Amniotic stem cell (primary cell): Measurements from ENCODE around the gene LMO2.

Experiments used
- DNase-seq: peaks from one replicate; lab custom pipeline; 2025; lab: John Stamatoyannopoulos, UW

The LMO2 gene

DNA sequence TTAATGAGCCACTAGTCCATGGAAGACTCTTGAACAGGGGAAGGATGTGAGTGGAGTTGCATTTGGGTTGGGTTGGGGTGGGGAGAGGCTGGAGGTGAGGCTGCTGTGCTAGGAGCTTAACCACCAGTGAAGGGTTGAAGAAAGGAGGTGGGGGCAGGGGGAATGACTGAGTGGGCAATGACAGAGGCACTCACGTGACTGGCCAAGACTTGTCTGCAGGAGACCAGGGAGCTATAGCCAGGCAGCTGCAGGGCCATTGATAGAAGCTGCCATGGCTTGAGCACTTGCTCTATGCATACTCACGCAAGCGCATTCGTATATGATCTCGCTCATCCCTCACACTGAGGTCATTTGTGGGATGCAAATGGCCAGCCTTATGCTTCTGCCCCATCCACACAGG is 4.0 kb downstream of the LMO2 start:
- no peak for DNase-seq

DNA sequence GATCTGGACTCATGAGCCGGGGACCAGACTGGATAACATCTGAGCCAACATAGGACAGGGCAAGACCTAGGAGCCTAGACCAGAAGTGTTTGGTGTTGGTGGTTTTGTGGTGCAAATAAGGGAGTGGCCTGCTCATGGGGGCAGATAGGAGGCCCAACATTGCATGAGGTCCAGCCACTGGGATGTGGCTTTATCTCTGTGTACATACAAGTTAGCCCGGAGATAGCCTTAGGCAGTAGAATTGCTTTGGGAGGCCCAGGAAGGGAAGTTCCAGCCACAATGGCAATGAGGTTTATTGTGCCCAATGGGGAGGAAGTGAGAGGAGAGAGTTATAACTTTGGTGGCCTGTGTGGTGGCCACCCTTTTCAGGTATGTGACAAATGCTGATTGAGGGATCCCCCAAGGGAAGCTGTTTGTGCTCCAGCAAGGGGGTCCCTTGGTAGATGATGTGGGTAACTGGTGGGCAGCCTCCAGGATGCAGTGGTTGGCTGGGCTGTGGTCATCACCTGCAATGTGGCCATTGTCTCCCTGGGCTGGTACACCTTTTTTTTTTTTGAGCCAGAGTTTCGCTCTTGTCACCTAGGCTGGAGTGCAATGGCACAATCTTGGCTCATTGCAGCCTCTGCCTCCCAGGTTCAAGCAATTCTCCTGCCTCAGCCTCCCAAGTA is 6.4 kb downstream of the LMO2 start:
- no peak for DNase-seq

DNA sequence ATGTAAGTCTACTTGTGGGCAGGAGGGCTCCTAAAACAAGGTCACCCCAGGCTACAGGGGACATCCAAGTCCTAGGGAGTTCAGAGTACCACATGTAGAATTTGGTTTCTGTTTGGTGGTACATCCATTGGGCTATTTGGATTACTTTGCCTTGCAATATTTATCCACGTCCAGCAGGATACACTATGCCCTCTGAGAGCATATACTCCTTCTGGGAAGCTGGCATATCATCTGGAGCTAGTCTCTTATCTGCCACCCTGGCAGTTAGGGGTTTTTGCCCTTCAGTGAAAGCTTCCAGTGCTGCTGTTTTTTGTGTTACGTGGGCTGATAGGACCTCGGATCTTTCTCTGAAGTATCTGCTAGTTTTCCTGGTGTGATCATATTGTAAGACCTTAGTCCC is 7.3 kb downstream of the LMO2 start:
- DNase-seq: no peak

DNA sequence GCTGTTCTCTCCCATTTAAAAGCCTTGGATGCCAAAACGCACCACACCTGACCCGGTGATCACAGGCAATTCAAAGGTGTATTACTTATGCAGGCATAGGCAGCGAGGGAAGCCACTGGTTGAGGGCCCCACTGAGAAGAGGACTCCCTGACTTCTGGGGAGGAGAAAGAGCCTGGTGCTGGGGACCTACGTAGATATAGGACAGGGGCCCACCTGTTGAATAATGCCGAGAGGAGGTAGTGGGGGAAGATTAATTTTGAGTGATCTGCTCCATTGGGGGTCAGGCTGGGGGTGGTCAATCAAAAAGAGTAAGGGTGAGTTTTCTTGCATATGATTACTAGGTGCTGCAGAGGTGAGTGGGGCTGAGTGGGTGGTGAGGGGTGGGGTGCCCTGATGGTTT is 7.8 kb downstream of the LMO2 start:
- DNase-seq: no peak

DNA sequence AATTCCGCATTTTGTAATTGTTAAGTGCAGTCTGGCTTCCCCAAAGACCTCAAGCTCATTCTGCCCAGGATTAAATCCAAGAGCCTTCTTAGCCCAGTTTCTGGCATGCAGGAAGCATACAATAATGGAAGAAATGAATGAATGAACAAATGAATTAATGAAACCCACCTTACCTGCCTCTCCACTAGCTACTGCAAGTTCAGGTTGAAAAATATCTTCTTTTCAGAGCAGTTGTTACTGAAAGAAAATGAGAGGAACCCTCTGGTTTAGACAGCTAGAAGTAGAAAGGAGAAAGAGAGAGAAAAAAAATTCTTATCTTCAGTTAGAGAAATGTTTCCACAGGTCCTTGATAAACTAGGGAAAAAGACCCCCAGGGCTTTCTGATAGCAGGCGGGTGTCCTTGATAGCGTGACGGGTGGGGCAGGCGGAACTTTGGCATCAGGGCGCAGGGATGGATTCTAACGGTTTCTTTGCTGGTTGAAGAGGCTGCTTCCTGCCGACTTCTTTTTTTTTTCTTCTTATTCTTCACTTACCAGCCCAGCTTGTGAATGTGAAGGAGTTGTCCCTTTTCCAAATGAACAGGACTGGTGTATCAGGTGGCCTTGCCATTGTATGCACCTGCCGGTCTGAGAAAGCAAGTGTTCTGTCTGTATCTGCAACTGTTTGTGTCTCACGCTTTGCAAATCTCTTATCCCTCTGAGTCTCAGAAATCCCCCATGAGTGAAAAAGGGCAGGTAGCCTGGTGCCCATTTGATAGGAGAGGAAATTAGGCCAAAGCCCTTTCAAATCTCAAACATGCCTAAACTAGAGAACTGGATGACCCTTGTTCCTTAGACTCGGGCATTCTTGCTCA is 10.0 kb downstream of the LMO2 start:
- DNase-seq: no peak

DNA sequence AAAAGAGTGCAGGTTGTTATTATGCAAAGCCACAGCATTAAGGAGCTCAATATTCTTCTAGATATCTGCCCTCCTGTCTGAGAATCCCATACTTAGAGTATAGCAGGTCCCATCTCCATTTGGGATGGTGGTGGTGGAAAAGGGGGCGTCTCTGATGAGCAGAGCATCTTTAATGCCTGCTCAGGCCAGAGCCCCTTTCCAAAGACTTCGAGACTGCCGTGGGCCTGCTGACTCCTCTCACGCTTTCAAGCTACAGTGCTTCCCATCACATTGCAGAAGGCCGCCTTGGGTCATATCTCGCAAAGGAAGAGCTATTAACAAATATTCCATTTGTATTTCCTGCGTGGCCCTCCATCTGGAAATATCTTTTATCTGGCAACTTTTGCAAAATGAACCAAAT is 10.9 kb downstream of the LMO2 start:
- DNase-seq: no peak

DNA sequence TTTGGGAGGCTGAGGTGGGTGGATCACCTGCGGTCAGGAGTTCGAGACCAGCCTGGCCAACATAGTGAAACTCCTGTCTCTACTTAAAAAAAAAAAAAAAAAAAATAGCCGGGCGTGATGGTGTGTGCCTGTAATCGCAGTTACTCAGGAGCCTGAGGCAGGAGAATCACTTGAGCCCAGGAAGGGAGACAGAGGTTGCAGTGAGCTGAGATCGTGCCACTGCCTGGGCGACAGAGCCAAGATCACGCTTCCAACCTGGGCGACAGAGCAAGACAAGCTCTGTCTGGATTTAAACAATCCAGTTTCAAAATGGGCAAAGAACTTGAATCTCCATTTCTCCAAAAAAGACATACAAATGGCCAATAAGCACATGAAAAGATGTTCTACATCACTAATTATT is 12.5 kb downstream of the LMO2 start:
- no peak for DNase-seq

DNA sequence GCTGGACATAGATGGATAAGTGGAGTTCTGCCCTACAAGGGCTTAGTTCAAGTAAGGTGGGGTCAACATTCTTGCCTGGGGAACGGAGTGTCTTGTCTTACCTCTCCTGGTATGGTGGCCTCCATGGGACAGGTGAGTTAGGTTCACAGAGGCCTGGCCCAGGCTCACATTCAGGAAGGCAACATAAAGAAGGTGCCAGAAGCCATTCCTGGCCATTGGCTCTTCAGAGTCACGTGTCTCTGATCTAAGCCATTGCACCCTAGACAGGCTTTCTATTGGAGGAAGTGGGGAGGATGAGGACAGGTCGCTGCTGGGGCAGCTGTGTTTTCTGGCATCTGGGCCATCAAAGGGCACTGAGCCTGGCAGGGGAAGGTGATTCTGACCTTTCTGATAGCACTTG is 14.8 kb downstream of the LMO2 start:
- no peak for DNase-seq

DNA sequence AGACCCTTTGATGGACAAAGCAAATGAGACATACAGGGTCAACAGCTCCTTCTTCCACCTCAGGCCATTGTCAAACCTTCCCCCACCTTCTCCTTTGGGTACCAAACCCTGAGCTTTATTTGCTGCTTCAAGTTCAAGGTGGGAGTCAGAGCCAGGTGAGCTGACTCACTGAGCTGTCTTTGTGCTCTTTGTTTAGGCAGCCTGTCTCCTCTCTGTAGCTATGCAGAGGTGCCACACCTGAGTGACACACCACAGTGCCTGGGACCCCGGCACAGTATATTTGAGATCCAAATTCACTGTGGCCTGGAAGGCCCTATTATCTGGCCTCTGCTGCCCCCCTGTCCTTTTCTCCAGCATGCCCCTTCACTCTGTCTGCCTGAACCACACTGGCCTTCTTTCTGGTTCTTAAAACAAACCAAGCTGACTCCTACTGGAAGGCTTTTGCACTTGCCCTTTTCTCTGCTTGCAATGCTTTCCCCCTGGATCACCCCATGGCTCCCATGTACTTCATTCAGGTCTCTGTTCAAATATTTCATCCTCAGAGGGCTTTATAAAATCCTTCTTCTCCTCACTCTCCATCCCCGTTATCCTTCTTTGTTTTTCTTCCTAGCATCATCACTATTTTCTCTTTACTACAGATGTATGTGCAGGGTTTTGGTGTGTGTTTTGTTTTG is 16.1 kb downstream of the LMO2 start:
- no peak for DNase-seq

DNA sequence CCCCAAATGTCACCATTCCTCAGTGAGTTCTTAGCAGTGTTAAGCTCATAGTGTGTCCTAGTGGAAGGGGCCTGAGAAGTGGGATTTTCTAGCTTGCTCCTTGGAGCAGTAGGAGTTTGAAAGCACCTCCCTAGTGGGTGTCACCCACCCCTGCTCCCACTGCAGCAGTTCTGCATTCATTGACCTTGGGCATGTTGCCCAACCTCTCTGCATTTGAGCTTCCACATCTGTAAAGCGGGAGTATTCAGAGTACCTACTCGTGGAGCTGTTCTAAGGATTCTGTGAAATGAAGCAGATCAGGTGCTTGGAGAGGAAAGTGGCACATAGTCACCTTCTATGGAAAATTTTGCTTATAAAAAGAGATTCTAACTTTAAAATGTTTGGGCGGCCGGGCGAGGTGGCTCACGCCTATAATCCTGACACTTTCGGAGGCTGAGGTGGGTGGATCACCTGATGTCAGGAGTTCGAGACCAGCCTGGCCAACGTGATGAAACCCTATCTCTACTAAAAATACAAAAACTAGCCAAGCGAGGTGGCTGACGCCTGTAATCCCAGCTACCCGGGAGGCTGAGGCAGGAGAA is 16.9 kb downstream of the LMO2 start:
- no peak for DNase-seq

DNA sequence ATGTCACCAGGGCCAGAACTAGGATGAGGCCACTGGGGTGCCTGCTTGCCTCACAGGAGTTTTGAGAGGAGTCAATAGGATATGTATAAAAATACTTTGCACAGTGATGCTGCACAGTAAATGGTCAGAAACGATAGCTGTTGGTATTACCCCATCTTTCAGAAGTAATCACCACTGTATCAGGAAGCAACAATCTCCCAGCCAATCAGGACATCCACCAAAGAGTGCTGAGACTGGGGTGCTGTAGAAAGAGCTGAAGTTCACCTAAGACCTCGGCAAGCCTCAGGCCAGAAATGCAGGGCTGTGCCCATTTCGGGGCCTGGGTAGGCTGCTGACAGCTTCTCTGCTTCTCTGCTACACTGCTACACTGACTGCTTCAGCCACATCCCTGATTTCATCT is 17.4 kb downstream of the LMO2 start:
- no peak for DNase-seq

DNA sequence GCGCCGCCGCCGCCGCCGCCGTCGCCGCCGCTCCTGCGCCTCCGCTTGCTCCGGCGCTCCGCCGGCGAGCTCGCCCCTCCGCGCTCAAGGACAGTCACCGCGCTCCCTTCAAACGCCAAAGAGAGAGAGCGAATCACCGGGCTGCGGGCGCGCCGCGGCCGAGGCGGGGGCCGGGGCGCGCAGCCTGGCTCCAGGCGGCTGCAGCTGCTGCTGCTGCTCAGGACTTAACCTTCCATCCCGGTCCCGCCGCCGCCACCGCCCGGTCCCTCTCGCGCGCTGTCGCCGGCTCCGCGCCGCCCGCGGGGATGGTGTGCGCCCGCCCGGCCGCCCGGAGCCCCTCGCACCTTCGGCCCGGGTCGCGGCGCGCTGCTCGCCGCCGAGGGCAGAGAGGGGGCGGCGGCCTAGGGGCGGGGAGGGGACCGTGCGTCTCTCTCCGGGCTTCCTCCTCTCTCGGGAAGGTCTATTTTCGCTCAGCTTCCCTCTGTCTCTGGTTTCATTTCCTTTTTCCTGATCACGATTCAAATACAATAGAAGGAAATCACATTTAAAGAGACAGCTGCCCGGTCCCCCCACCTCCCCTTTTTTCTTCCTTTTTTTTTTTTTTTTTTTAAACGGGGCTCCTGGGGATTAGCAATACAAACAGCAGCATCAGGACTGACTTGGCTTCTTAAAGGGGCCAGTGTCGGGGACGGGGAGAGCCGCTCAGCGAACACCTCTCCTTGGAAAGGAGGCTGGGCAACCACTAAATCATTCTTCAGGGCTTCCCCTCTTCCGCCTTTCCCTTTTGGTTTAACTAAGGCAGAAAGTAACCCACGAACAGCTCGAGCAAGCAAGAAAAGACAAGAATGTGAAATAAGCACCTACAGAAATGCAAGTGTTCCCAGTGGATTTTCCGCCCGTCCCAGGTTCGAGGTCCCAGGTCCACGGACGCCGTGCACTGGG is 22.1 kb downstream of the LMO2 start:
- no peak for DNase-seq

DNA sequence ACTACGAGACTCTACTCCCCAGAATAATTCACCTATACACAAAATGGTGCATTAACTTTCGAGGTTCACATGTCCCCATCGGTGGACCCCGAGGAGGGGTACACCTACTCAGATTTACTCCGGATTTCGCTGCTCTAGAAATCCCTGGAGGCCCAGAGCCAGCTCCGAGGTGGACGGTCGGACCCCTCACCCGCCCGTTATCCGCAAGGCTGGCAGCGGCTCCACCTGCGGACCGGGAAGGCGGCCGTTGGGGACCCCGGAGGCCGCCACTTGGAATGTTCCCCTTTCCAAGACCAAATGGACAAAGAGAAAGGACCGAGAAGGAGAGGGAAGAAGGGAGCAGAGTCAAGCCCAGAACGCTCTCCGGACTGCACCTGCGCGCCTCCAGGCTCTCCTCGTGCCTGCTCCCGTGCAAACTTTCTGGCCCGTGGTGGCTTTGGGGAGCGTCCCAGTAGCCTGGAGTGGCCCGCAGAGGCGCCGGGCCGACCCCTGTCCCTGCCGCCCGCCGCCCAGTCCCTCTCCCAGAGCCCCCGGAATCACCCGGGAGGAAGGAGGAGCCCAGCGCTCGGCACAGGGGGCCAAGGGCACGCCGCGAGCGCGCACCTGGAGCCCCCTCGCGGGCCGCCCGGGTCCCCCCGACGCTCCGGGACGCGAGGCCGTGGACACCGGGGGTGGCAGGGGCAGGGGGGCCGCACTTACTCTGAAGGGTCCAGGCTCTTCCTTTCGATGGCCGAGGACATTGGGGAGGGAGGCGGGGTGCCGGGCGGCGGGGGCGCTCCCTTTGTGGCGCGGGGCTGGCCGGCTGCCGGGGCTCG is 23.0 kb downstream of the LMO2 start:
- DNase-seq: no peak

DNA sequence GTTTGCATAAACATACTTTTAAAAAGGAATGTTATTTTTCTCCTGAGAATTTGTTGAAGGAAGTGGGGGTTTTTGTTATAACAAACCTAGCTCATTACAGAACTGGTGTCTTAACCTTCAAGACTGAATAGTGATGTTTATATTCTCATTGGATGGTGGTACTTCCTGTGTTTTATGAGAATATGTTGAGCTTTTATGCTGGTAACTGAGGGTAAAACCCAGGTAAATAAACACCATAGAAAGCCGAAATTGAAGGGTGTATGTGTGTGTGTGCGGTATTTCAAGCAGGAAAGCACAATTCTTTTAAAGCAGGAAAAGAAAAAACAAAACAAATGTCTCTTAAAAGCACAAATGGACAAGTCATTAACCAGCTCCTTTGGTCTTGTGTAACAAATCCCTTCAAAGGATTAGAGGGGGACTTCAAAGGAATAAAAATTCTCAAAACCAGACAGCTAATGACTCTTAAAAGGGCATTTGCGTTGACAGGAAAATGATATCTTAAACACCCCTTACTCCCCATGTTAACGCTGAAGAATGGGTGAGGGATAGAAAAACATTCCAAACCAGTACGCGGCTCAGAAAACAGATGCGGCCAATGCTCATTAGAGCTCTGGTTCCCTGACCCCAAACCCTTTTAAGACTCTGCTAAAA is 23.8 kb downstream of the LMO2 start:
- DNase-seq: no peak

DNA sequence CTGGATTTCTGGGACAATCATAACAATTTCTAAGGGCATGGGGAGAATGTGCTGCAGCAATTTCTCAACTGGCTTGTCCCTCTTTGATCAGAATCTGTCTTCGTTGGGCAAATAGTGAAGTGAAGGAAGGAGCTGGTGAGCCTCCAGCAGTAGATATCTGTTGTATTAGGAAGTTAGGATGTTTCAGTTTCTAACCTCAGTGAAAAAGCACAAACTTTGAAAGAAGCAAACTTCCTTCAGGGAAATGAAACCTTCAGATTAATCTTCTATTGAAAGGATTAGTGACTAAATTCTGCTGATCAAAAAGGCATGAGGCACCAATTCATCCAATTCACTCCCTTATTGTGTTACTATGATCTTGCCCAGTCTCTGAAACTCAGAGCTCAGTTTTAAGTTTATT is 24.3 kb downstream of the LMO2 start:
- DNase-seq: no peak

DNA sequence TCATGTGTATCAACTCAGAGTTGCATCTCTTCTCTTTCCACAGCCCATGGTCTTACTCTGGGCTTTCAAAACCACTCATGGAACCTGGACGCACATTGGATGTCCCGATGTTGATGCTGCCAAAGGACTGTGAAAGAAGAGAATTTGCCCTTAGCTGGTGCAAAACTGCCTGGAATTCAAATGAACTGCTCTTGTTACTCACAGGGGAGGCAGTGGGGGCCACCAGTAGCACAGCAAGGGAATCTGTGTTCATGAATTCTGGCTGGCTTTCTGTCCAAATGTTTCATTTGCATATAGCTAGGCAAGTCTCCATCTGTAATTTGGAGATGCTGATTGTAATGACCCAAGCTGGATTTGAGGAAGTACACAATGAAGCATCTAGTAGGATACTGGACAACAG is 24.9 kb downstream of the LMO2 start:
- no peak for DNase-seq

DNA sequence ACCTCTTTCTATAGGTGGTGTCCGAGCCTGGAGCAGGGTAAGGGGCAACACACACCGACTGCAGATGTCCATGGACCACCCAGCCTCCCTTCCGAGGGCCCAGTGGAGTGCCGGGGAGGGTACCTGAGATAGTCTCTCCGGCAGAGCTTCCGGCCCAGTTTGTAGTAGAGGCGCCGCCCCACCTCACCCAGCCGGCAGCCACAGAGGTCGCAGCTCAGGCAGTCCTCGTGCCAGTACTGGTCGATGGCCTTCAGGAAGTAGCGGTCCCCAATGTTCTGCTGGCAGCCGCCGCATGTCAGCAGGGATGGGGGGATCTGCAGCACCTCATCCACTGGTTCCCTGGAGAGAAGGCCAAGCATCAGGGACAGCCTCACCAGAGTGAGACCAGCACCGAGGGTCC is 27.4 kb downstream of the LMO2 start:
- no peak for DNase-seq

DNA sequence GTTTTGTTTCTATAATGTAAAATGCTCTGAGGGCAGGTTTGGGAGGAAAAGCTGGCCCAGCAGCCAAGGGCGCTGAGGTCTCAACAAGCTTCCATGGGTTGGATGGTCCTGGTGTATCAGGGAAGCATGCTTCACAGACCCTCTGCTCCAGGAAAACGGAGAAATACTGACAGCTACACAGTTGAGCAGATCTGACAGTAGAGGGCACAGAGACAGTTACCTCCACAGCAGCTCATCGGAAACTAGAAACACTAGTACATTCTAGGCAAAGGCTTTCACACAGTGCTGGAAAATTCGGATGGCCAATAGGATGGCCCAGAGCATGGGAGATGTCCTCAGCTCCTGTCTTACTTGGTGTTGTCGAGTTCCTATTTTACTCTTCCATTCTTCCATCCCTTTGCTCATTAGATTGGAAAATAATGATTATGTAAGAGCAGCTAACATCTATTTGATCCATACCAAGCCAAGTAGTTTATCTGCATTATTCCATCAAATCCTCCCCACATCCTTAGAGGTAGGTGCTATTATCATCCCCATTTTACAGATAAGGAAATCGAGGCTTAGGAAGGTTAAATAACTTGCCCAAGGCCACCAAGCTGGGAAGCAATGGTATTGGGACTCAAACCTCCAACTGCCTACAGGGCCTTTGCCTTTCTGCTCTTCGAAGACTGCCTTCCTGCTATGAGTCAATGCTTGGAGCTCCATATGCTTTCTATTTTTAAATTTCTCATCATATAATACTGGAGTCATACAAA is 28.3 kb downstream of the LMO2 start:
- no peak for DNase-seq

DNA sequence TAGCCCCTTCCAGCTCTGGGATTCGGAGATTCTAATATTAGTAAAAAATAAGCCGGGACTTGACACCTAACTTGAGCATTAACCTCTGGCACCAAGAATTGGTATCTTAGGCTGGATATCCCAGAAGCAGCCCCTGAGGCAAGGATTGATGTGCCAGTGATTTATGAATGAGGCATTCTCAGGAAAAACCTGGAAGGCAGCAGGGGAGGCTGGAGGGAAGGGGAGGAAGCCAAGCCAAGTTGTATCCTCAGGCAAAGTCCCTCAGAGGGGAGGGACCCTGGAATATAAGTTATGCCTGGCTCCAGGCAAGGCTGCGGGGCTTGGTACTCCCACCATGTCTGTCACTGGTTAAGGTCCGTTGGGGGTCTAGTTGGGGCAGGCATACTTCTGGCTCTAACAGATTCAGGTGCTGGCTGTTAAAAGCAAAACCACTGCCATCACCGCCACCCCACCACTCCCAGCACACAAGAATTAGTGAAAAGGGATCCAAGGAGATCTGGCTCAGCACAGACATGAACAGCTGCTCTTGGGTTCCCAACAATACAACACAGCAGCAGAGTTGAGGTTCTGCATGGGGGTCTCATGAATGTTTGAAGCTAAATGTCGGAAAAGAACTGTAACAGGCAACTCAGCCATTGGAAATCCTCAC is 29.8 kb downstream of the LMO2 start:
- no peak for DNase-seq
